Lower leg skin (tissue), 3 donors: ENCODE measurements around the gene CEP250.

Experiments used
- POLR2A ChIP-seq, 2 donors: fragments of 450-650 bp; IDR thresholded peaks; one replicate each; pipeline ENCODE4 v1.6.1; 2016 to 2017; ENCODE audit warnings: antibody characterized with exemption in 2 of 2, mild to moderate bottlenecking in 1 of 2, moderate library complexity in 1 of 2
- TF ChIP-seq, protein P1 (sequence below), 3 donors: fragments of 450-650 bp; IDR thresholded peaks; one replicate each; pipeline ENCODE4 v1.5.1; 2016; ENCODE audit warnings: antibody characterized with exemption in 3 of 3, mild to moderate bottlenecking in 3 of 3, moderate library complexity in 2 of 3

DNA sequence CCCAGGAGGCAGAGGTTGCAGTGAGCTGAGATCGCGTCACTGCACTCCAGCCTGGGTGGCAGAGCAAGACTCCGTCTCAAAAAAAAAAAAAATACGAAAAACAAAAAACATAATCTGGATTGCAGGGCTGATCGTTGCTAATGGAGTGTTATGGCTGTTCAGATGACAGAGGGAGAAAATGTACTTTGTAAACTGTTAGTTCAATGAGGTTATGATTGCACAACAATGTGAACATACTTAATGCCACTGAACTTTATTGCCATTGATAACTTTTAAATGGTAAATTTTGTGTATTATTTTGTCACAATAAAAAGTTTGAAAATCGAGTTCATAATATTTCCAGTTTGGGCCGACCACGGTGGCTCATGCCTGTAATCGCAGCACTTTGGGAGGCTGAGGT lies 63.6 kb downstream of the CEP250 start:
- TF ChIP-seq, protein P1, sequence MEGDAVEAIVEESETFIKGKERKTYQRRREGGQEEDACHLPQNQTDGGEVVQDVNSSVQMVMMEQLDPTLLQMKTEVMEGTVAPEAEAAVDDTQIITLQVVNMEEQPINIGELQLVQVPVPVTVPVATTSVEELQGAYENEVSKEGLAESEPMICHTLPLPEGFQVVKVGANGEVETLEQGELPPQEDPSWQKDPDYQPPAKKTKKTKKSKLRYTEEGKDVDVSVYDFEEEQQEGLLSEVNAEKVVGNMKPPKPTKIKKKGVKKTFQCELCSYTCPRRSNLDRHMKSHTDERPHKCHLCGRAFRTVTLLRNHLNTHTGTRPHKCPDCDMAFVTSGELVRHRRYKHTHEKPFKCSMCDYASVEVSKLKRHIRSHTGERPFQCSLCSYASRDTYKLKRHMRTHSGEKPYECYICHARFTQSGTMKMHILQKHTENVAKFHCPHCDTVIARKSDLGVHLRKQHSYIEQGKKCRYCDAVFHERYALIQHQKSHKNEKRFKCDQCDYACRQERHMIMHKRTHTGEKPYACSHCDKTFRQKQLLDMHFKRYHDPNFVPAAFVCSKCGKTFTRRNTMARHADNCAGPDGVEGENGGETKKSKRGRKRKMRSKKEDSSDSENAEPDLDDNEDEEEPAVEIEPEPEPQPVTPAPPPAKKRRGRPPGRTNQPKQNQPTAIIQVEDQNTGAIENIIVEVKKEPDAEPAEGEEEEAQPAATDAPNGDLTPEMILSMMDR (IDR thresholded peaks at IDR 0.05), result no peak
- no peak for TF ChIP-seq POLR2A (IDR thresholded peaks at IDR 0.05)
